MCF 10A (cell line): ENCODE data around the gene ANO6. TPM values are rescaled to one million over a fixed set of nuclear protein-coding genes. Genes with fewer than 3 reads are reported as not detected.

Source experiments
- BruUV-seq: library from RNA; stranded (reverse); fragments of 400-500 nt; replicated peaks from 2 replicates; lab custom pipeline; 2021; lab: Mats Ljungman, UMichigan
- CTCF ChIA-PET: fragments of 300-600 bp; sonication (Branson Sonifier 250); formaldehyde crosslinking; extraction: SDS; loops from one replicate; lab custom pipeline; 2021; ENCODE audit warnings: antibody characterized with exemption, inconsistent platforms; lab: Yijun Ruan, JAX
- POLR2A ChIA-PET: fragments of 300-600, 350-650 bp; sonication (Branson Sonifier 250); formaldehyde crosslinking; extraction: SDS; loops from one replicate; lab custom pipeline; 2020; ENCODE audit warnings: antibody characterized with exemption, inconsistent platforms; lab: Yijun Ruan, JAX
- DNase-seq: peaks from one replicate; pipeline ENCODE4 v3.0.0-alpha.2; 2018; ENCODE audit not compliant: unreplicated experiment
- H3K27ac Mint-ChIP-seq: one replicate; pipeline ENCODE4 v1.8.0; 2022; ENCODE audit warnings: mild to moderate bottlenecking, low read depth, mixed read lengths; ENCODE audit not compliant: unreplicated experiment
- H3K27me3 Mint-ChIP-seq: one replicate; pipeline ENCODE4 v1.8.0; 2022; ENCODE audit warnings: mixed read lengths; ENCODE audit not compliant: insufficient read depth, unreplicated experiment
- H3K36me3 Mint-ChIP-seq: one replicate; pipeline ENCODE4 v1.8.0; 2022; ENCODE audit warnings: mild to moderate bottlenecking, moderate library complexity, mixed read lengths; ENCODE audit not compliant: insufficient read depth, unreplicated experiment
- H3K4me1 Mint-ChIP-seq: one replicate; pipeline ENCODE4 v1.8.0; 2022; ENCODE audit warnings: mixed read lengths; ENCODE audit not compliant: insufficient read depth, unreplicated experiment
- H3K4me3 Mint-ChIP-seq: one replicate; pipeline ENCODE4 v1.8.0; 2022; ENCODE audit warnings: mild to moderate bottlenecking, moderate library complexity, mixed read lengths; ENCODE audit not compliant: unreplicated experiment
- H3K9me3 Mint-ChIP-seq: one replicate; pipeline ENCODE4 v1.8.0; 2022; ENCODE audit warnings: mixed read lengths; ENCODE audit not compliant: unreplicated experiment
- intact Hi-C: fragments of 100-400 bp; cut with micrococcal nuclease; formaldehyde crosslinking; loops from 2 replicates; pipeline ENCODE4 v1.14.1; 2022
- total RNA-seq: library from RNA; stranded (reverse); gene quantifications from 2 replicates; pipeline ENCODE4 v1.2.3, GENCODE V29; 2022
- TF ChIP-seq, protein P1 (sequence below): fragments of 200-600 bp; IDR thresholded peaks from one replicate; pipeline ENCODE4 v1.8.0; 2022; ENCODE audit warnings: antibody characterized with exemption, mild to moderate bottlenecking; ENCODE audit not compliant: unreplicated experiment

ANO6 gene
- total RNA-seq, 1 experiment from 2014 or later, result 25.4 TPM

- intact Hi-C loops, result no loop called here
- DNase-seq, result no peak
- no TSS peak for BruUV-seq
- H3K27me3 Mint-ChIP-seq, result no peaks in the 10 kb centered on the region
- H3K4me3 Mint-ChIP-seq, result no peak overlapping the region
- no peaks in the 10 kb centered on the region for H3K9me3 Mint-ChIP-seq
- H3K36me3 Mint-ChIP-seq, result no peaks in the 10 kb centered on the region
- TF ChIP-seq, protein P1, sequence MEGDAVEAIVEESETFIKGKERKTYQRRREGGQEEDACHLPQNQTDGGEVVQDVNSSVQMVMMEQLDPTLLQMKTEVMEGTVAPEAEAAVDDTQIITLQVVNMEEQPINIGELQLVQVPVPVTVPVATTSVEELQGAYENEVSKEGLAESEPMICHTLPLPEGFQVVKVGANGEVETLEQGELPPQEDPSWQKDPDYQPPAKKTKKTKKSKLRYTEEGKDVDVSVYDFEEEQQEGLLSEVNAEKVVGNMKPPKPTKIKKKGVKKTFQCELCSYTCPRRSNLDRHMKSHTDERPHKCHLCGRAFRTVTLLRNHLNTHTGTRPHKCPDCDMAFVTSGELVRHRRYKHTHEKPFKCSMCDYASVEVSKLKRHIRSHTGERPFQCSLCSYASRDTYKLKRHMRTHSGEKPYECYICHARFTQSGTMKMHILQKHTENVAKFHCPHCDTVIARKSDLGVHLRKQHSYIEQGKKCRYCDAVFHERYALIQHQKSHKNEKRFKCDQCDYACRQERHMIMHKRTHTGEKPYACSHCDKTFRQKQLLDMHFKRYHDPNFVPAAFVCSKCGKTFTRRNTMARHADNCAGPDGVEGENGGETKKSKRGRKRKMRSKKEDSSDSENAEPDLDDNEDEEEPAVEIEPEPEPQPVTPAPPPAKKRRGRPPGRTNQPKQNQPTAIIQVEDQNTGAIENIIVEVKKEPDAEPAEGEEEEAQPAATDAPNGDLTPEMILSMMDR, result no peak
- no peak overlapping the region for H3K27ac Mint-ChIP-seq
- CTCF ChIA-PET, result interaction anchor here (0.7 to 4.2 kb wide), 15 partner anchors 10 to 1243 kb away, joined by 3 to 40 read pairs (median 3); no protein-coding TSS in a partner anchor
- POLR2A ChIA-PET, result interaction anchor here (0.6 to 1.4 kb wide), 3 partner anchors 31 to 718 kb away, joined by 3 to 4 read pairs (median 3); no protein-coding TSS in a partner anchor
- H3K4me1 Mint-ChIP-seq, result no peaks in the 10 kb centered on the region
These were observed 31.5 kb upstream of the ANO6 start for GRCh38 chr12:45184147-45184963.

- POLR2A ChIA-PET, result interaction anchor here (1.6 kb wide), 1 partner anchor 29 kb away, joined by 8 read pairs; the partner anchor contains the start of gene ANO6
- Mint-ChIP-seq H3K36me3 (no peaks in the 10 kb centered on the region), H3K27ac (no peak overlapping the region), H3K4me3 (no peak overlapping the region), H3K4me1 (peaks cover 5% of the 10 kb centered on the region), H3K27me3 (no peaks in the 10 kb centered on the region), H3K9me3 (no peaks in the 10 kb centered on the region)
- no TSS peak for BruUV-seq
- intact Hi-C loops, result no loop called here
- no peak for DNase-seq
- TF ChIP-seq, protein P1, result no peak
- CTCF ChIA-PET, result interaction anchor here (0.6 to 1.9 kb wide), 6 partner anchors 13 to 538 kb away, joined by 3 to 6 read pairs (median 4); partner anchors contain the start of gene ANO6
These were observed 29.1 kb upstream of the ANO6 start for GRCh38 chr12:45186762-45187161.

- no peaks in the 10 kb centered on the region for H3K9me3 Mint-ChIP-seq
- no peaks in the 10 kb centered on the region for H3K36me3 Mint-ChIP-seq
- no TSS peak for BruUV-seq
- no peaks in the 10 kb centered on the region for H3K27me3 Mint-ChIP-seq
- no peak overlapping the region for H3K4me3 Mint-ChIP-seq
- H3K4me1 Mint-ChIP-seq, result peaks cover 13% of the 10 kb centered on the region
- no peak for DNase-seq
- H3K27ac Mint-ChIP-seq, result no peak overlapping the region
- POLR2A ChIA-PET, result interaction anchor here (0.7 kb wide), 2 partner anchors 200 to 224 kb away, joined by 3 read pairs; no protein-coding TSS in a partner anchor
- TF ChIP-seq, protein P1, result no peak
- CTCF ChIA-PET, result interaction anchor here (0.6 to 2.2 kb wide), 4 partner anchors 26 to 828 kb away, joined by 3 to 8 read pairs (median 6); partner anchors contain the start of gene ANO6
- intact Hi-C loops, result no loop called here
These were observed 26.0 kb upstream of the ANO6 start for GRCh38 chr12:45189766-45190403.

DNA sequence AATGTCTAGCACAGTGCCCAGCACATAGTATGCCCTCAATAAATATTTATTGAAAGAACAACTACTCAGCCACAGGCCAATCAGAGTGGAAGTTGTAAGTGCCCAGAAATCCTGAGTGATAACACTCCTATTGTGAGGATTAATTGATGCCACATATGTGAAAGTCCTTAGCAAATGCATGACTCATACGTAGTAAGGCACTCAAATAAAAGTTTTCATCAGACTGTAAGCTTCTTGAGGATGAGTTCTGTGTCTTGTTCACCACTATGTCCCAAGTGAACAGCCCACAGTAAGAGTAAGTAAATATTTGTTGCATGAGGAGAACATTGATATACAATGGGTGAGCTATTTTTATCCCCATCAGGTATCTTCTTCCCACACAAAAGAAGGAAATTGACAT lies 24.7 kb upstream of the ANO6 start:
- Mint-ChIP-seq H3K27ac (no peak overlapping the region), H3K4me3 (no peak overlapping the region), H3K4me1 (peaks cover 13% of the 10 kb centered on the region), H3K27me3 (no peaks in the 10 kb centered on the region), H3K36me3 (no peaks in the 10 kb centered on the region), H3K9me3 (no peaks in the 10 kb centered on the region)
- DNase-seq, result peak; percentile 21
- BruUV-seq, result no TSS peak
- TF ChIP-seq, protein P1, result no peak
- CTCF ChIA-PET, result interaction anchor here (0.6 to 2.2 kb wide), 6 partner anchors 11 to 591 kb away, joined by 3 to 7 read pairs (median 4); no protein-coding TSS in a partner anchor
- POLR2A ChIA-PET, result interaction anchor here (1.2 to 1.4 kb wide), 2 partner anchors 9 to 24 kb away, joined by 6 to 8 read pairs; partner anchors contain the start of gene ANO6
- intact Hi-C loops, result no loop called here
